ENCODE measurements around the gene SETBP1. TPM values are rescaled to one million over a fixed set of nuclear protein-coding genes. Genes with fewer than 3 reads are reported as not detected.

Gene SETBP1
- total RNA-seq, 1 donor from 2014 or later = 25.8 TPM

DNA sequence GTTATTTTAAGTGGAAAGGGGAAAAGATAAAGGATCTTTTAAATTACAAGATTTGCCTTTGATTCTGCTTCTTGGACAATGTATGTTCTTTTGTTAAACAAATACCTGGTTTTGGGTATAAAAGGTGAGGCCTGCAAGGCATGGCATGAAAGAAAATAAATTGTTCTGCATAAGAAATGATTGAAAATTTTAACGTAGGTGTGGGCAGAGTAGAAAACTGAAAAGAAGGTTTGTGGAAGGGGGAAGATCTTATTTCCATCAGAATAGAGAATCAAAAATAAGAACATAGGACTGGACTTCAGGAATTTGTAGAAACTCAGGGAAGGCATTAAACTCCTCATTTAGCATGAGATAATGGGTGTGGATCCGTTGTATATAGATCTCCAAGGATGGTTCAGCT lies 153.1 kb downstream of the SETBP1 start:
- TF ChIP-seq, protein P1, sequence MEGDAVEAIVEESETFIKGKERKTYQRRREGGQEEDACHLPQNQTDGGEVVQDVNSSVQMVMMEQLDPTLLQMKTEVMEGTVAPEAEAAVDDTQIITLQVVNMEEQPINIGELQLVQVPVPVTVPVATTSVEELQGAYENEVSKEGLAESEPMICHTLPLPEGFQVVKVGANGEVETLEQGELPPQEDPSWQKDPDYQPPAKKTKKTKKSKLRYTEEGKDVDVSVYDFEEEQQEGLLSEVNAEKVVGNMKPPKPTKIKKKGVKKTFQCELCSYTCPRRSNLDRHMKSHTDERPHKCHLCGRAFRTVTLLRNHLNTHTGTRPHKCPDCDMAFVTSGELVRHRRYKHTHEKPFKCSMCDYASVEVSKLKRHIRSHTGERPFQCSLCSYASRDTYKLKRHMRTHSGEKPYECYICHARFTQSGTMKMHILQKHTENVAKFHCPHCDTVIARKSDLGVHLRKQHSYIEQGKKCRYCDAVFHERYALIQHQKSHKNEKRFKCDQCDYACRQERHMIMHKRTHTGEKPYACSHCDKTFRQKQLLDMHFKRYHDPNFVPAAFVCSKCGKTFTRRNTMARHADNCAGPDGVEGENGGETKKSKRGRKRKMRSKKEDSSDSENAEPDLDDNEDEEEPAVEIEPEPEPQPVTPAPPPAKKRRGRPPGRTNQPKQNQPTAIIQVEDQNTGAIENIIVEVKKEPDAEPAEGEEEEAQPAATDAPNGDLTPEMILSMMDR (IDR thresholded peaks at IDR 0.05) = no peak
- ATAC-seq = no peak
- Histone ChIP-seq H3K27me3 (ENCODE audit: low read depth) (no peaks in the 10 kb centered on the region), H3K4me1 (peaks cover 18% of the 10 kb centered on the region), H3K36me3 (no peaks in the 10 kb centered on the region), H3K9me3 (no peaks in the 10 kb centered on the region), H3K27ac (no peak overlapping the region), H3K4me3 (no peak overlapping the region)
- intact Hi-C loops (cut with DNase I) = no loop called here
- no peak for DNase-seq

DNA sequence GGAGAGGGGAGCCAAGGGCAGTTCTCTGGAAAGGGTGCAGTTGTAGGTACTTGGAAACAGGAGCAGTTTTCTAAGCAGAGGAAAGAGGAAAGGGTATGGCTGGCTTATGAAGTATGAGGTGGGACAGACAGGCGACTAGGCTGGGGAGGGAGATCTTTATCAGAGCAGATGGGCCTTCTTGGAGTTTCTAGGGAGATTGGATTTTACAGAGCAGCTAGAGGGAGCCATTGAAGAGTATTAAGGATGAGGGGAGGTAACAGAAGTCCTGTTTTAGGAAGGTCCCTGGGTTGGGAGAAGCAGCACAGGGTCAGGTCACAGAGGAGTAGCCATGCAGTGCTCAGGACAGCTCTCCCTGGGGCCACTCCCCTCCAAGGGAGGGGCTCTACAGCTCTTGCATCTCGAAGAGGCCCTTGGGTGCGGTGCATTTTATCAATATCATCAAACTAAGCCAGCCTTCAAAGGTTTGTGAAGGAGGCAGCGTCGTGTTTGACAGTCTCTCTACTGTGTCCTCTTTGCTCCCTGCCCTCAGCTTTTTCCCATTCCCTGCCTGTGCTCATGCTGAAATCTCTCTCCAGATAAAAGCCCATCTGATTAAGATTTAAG lies 154.3 kb downstream of the SETBP1 start:
- H3K4me3 ChIP-seq = no peak overlapping the region
- H3K9me3 ChIP-seq = no peaks in the 10 kb centered on the region
- ATAC-seq (no peak), DNase-seq (no peak)
- H3K27ac ChIP-seq = no peak overlapping the region
- TF ChIP-seq, protein P1 (IDR thresholded peaks at IDR 0.05) = no peak
- H3K27me3 ChIP-seq (ENCODE audit: low read depth) = no peaks in the 10 kb centered on the region
- no peaks in the 10 kb centered on the region for H3K36me3 ChIP-seq
- intact Hi-C loops (cut with DNase I) = no loop called here
- H3K4me1 ChIP-seq = peaks cover 28% of the 10 kb centered on the region

DNA sequence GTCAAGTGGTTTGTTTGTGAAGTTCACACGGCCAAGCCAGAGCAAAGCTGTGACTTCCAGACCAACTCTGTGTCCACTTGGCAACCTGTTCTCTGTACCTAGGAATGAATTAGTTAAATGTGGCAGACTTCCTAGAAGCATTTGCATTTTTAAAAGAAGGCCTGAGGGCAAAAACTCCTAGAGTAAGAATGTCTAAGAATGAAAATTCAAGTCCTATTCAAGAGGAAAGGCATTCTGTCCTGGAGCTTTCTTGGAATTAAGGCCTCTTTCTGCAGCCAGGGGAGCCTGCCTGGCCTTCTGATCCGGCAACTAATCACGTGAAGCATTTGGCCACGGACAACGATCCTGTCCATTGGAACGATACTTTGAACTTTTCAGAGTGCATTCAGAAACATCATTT lies 155.0 kb downstream of the SETBP1 start:
- ATAC-seq = no peak
- intact Hi-C loops (cut with DNase I) = no loop called here
- Histone ChIP-seq H3K27me3 (ENCODE audit: low read depth) (no peaks in the 10 kb centered on the region), H3K27ac (no peak overlapping the region), H3K4me3 (no peak overlapping the region), H3K9me3 (no peaks in the 10 kb centered on the region), H3K36me3 (no peaks in the 10 kb centered on the region), H3K4me1 (peaks cover 25% of the 10 kb centered on the region)
- DNase-seq = no peak
- TF ChIP-seq, protein P1 (IDR thresholded peaks at IDR 0.05) = no peak

DNA sequence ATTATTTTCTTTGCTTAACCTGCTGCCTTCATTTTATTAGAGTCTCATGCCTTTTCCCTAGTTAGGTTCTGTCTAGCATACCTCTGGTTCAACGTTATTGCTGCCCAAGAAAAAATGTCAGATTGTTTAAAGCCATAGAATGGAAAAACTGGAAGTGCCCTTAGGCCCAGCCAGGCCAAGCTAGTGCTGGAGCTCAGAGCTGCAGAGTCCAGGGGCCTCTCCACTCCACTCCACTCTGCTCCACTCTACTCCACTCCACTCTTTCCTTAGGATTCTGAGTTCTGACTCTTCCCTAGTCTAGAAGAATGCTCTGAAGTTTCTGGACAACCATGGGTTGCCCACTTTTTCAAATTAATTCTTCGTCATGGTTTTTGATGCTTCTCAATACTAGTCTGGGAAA lies 155.6 kb downstream of the SETBP1 start:
- no peak overlapping the region for H3K27ac ChIP-seq

DNA sequence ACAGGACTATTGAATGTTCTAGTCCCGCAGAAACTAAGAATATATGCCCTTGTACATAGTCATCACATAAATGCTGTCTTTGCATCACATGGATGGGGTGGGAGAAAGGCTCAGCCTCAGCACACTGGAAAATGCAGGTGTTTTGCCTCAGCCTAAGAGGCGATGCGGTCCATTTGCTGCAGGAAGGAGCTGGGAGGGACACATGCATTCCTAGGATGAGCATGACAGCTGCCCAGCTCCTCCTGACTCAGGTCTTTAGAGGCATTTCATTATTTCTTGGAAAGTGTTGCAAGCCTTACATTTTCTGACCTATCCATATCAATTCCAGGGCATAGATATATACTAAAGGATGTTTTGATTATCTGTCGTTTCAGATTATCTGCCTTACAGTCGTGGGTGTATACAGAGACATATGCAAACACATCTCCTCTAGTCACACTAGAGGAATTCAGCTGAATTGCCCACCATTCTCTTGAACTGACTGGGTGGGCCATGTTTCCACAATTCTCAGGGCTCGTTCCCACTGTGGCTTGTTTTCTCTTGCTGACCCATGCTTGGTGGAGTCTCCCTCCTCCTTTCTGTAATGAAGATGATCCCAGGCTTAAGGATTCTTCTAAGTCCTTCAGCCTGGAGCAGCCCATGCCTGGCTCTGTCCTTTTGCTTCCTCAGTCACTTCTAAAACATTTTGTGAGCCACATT lies 156.9 kb downstream of the SETBP1 start:
- H3K4me3 ChIP-seq = no peak overlapping the region
- peaks cover 19% of the 10 kb centered on the region for H3K4me1 ChIP-seq
- TF ChIP-seq, protein P1 (IDR thresholded peaks at IDR 0.05) = no peak
- DNase-seq (no peak), ATAC-seq (no peak)
- intact Hi-C loops (cut with DNase I) = no loop called here
- no peaks in the 10 kb centered on the region for H3K27me3 ChIP-seq (ENCODE audit: low read depth)
- H3K27ac ChIP-seq = no peak overlapping the region
- H3K36me3 ChIP-seq = no peaks in the 10 kb centered on the region
- no peaks in the 10 kb centered on the region for H3K9me3 ChIP-seq

More for the DNA sequence above, 155.6 kb downstream of the SETBP1 start:
- Histone ChIP-seq H3K4me1 (peaks cover 20% of the 10 kb centered on the region), H3K27me3 (ENCODE audit: low read depth) (no peaks in the 10 kb centered on the region), H3K9me3 (no peaks in the 10 kb centered on the region), H3K36me3 (no peaks in the 10 kb centered on the region), H3K4me3 (no peak overlapping the region)
- intact Hi-C loops (cut with DNase I) = no loop called here
- ATAC-seq (no peak), DNase-seq (no peak)
- TF ChIP-seq, protein P1 (IDR thresholded peaks at IDR 0.05) = no peak

All from lower lobe of right lung (tissue), 2 donors.